GM12878 (cell line): ENCODE measurements around the gene POLR1G. TPM values are rescaled to one million over a fixed set of nuclear protein-coding genes. Genes with fewer than 3 reads are reported as not detected.

Experiments used
- ATAC-seq: fragments of 200-7000 bp; cut with Tn5 transposase; 3 replicates; pipeline ENCODE4 v1.9.1; 2020; ENCODE audit warnings: mild to moderate bottlenecking, moderate library complexity
- BruUV-seq: library from RNA; stranded (reverse); fragments of 400-500 nt; replicated peaks from 2 replicates; lab custom pipeline; 2021; lab: Mats Ljungman, UMichigan
- CTCF ChIA-PET: fragments of 300-600 bp; sonication (Branson Sonifier 250); formaldehyde crosslinking; extraction: SDS; loops from one replicate; lab custom pipeline; 2021; ENCODE audit warnings: inconsistent platforms; lab: Yijun Ruan, JAX
- POLR2A ChIA-PET: fragments of 350-600 bp; formaldehyde crosslinking; extraction: SDS; loops from one replicate; lab custom pipeline; 2021; ENCODE audit warnings: inconsistent platforms; lab: Charles Lee
- RAD21 ChIA-PET: fragments of 300-600 bp; sonication (Branson Sonifier 250); formaldehyde crosslinking; loops from one replicate; lab custom pipeline; 2023; ENCODE audit warnings: antibody characterized with exemption; ENCODE audit not compliant: unreplicated experiment; lab: Charles Lee
- SMC1A ChIA-PET: fragments of 300-600 bp; sonication (Branson Sonifier 250); formaldehyde crosslinking; loops from one replicate; lab custom pipeline; 2023; ENCODE audit not compliant: unreplicated experiment, uncharacterized antibody; lab: Charles Lee
- DNase-seq: peaks from one replicate; pipeline ENCODE4 v3.0.0-alpha.2; 2011; ENCODE audit warnings: low read depth, low spot score
- FAIRE-seq: peaks from 3 replicates; lab custom pipeline; 2011; peaks lifted over from hg19 to GRCh38; lab: Jason Lieb, UNC
- H2AFZ ChIP-seq: 2 replicates; pipeline ENCODE4 v1.6.0; 2011; ENCODE audit warnings: low read depth, low read length, control low read depth; ENCODE audit not compliant: control insufficient read depth
- H3K27ac ChIP-seq: 2 replicates; pipeline ENCODE4 v1.5.1; 2011; ENCODE audit warnings: control low read depth; ENCODE audit not compliant: control insufficient read depth, insufficient read depth
- H3K27me3 ChIP-seq, 2 experiments: replicated peaks in 1 of 2; 2 replicates each; pipeline versions ENCODE4 v1.6.0 to v1.6.1; 2011; ENCODE audit warnings: low read length in 1 of 2; ENCODE audit not compliant: control insufficient read depth in 2 of 2, insufficient read depth in 2 of 2
- H3K36me3 ChIP-seq, 2 experiments: 2 replicates each; pipeline ENCODE4 v1.5.1; 2011; ENCODE audit warnings: low read length in 1 of 2; ENCODE audit not compliant: control insufficient read depth in 2 of 2, insufficient read depth in 2 of 2
- H3K4me1 ChIP-seq: 2 replicates; pipeline ENCODE4 v1.6.1; 2011; ENCODE audit warnings: mild to moderate bottlenecking, low read length, moderate library complexity, mixed read lengths; ENCODE audit not compliant: control insufficient read depth, insufficient read depth
- H3K4me2 ChIP-seq: 2 replicates; pipeline ENCODE4 v1.6.0; 2011; ENCODE audit warnings: control low read depth; ENCODE audit not compliant: control insufficient read depth, insufficient read depth
- H3K4me3 ChIP-seq: fragments of 200-600 bp; sonication (generic); 2 replicates; pipeline ENCODE4 v1.5.1; 2016
- H3K79me2 ChIP-seq: 2 replicates; pipeline ENCODE4 v1.6.0; 2011; ENCODE audit warnings: low read length; ENCODE audit not compliant: control insufficient read depth, insufficient read depth
- H3K9ac ChIP-seq: 2 replicates; pipeline ENCODE4 v1.8.0; 2011; ENCODE audit warnings: low read length, control low read depth, mixed read lengths; ENCODE audit not compliant: control insufficient read depth, insufficient read depth
- H3K9me3 ChIP-seq: replicated peaks from 3 replicates; pipeline ENCODE4 v1.5.1; 2011; ENCODE audit warnings: mild to moderate bottlenecking, low read length; ENCODE audit not compliant: control insufficient read depth, insufficient read depth
- H4K20me1 ChIP-seq: 2 replicates; pipeline ENCODE4 v1.6.0; 2011; ENCODE audit not compliant: control insufficient read depth, insufficient read depth
- EGR1 ChIP-seq, 2 experiments: IDR thresholded peaks; 1 replicate in 1 of 2; 2 replicates in 1 of 2; pipeline ENCODE4 v1.6.1; 2011 to 2012; ENCODE audit warnings: low read depth in 2 of 2, low read length in 2 of 2, borderline replicate concordance in 1 of 2, mild to moderate bottlenecking in 1 of 2, moderate library complexity in 1 of 2
- NR2C1 ChIP-seq: fragments of 450-650 bp; IDR thresholded peaks from 2 replicates; pipeline ENCODE4 v1.6.1; 2017; ENCODE audit warnings: antibody characterized with exemption, mild to moderate bottlenecking, moderate library complexity
- TAF1 ChIP-seq: IDR thresholded peaks from 2 replicates; pipeline ENCODE4 v1.6.1; 2011; ENCODE audit warnings: mild to moderate bottlenecking, low read depth, low read length, borderline replicate concordance
- WGBS: methylation state at CpG from one replicate; pipeline ENCODE4 v1.1.6; 2016; ENCODE audit warnings: low lambda C conversion rate; ENCODE audit not compliant: insufficient replicate concordance, insufficient coverage; ENCODE audit errors: missing lambda C conversion rate; 5-methylcytosine and 5-hydroxymethylcytosine counted together
- in situ Hi-C: fragments of 300-500 bp; cut with MboI; formaldehyde crosslinking; loops from 9 replicates; pipeline ENCODE4 v1.14.3; 2018; ENCODE audit warnings: mixed read lengths
- intact Hi-C: fragments of 100-400 bp; cut with micrococcal nuclease; formaldehyde crosslinking; loops from one replicate; pipeline ENCODE4 v1.14.2; 2022; ENCODE audit not compliant: unreplicated experiment
- polyA plus RNA-seq, 11 experiments: library from polyadenylated mRNA; depleted of rRNA in 4 of 11; unstranded in 6 of 11; stranded (reverse) in 5 of 11; fragments of >200 nt; fragmentation: Nextera tagmentation in 4 of 11; fragmentation: Illumina TruSeq in 1 of 11; extraction: Ambion mirVana in 4 of 11; extraction: Trizol in 1 of 11; gene quantifications; 1 replicate in 1 of 11; 2 replicates in 10 of 11; pipeline versions ENCODE4 v1.2.1 to v1.2.3, GENCODE V29; 2011 to 2016; ENCODE audit warnings: inconsistent platforms in 2 of 11, missing spikeins in 2 of 11, low read depth in 1 of 11
- total RNA-seq, 4 experiments: library from RNA; depleted of rRNA in 3 of 4; stranded (reverse); fragments of >200 nt in 3 of 4; fragmentation: Illumina TruSeq in 1 of 4; extraction: Trizol in 1 of 4; gene quantifications; 2 replicates each; pipeline versions ENCODE4 v1.2.1 to v1.2.3, GENCODE V29; 2013 to 2021
- TF ChIP-seq, protein P1 (sequence below): fragments of 450-650 bp; IDR thresholded peaks from 2 replicates; pipeline ENCODE4 v1.6.1; 2016; ENCODE audit warnings: mild to moderate bottlenecking

Gene POLR1G
- total and polyA plus RNA-seq, 10 of the 15 experiments (the other 5 are each of a cell fraction or from before 2014, with no cell fraction given) = 2.0 to 30.9 (median 20.5) TPM

DNA sequence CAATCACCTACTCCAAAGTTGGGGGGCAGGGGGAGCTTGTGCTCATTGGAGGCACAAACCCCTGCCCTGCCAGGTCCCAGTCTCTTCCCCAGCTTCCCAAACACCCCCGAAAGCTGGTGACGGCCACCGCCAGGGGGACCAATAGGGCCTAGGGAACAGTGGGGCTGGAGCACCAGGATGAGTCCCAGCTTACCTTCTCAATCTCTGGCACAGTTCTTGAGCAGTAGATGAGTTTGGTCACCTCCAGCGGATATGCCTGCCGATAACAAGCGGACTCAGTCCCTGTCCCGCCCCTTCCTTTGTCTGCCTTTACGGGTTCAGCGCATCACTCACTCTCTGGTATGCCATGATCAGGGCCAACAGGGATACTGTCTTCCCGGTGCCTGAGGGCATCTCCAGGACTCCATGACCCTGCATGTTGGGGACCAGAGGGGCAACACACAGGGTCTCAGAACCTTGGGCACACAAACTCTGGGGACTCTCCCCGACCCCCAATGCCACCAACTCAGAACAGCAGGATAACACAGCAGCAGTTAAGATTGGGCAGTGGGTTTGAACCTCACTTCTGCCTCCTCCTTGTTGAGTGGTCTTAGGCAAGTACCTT lies 37.6 kb upstream of the POLR1G start:
- H3K27ac ChIP-seq = no peak overlapping the region
- ChIA-PET RAD21 (no interaction called here), SMC1A (no interaction called here), POLR2A (no interaction called here), CTCF (no interaction called here)
- H4K20me1 ChIP-seq = no peaks in the 10 kb centered on the region
- H3K4me3 ChIP-seq = no peak overlapping the region
- H3K79me2 ChIP-seq = peaks cover 9% of the 10 kb centered on the region
- DNase-seq (no peak), FAIRE-seq (no peak), ATAC-seq (no peak)
- H3K4me2 ChIP-seq = peak overlapping the region; percentile 55; the same call in 1 of the 2 replicates
- H2AFZ ChIP-seq = no peak overlapping the region
- H3K27me3 ChIP-seq = no peaks in the 10 kb centered on the region
- WGBS = over 99% methylated on average over 11 of the region's 11 CpGs
- no peaks in the 10 kb centered on the region for H3K9me3 ChIP-seq
- no peaks in the 10 kb centered on the region; the same call in 1 of the 2 replicates for H3K4me1 ChIP-seq
- BruUV-seq = no TSS peak
- in situ Hi-C loops (no loop called here), intact Hi-C loops (no loop called here)
- no peaks in the 10 kb centered on the region for H3K36me3 ChIP-seq
- H3K9ac ChIP-seq = no peak overlapping the region
- no peak for TF ChIP-seq NR2C1
- TF ChIP-seq, protein P1, sequence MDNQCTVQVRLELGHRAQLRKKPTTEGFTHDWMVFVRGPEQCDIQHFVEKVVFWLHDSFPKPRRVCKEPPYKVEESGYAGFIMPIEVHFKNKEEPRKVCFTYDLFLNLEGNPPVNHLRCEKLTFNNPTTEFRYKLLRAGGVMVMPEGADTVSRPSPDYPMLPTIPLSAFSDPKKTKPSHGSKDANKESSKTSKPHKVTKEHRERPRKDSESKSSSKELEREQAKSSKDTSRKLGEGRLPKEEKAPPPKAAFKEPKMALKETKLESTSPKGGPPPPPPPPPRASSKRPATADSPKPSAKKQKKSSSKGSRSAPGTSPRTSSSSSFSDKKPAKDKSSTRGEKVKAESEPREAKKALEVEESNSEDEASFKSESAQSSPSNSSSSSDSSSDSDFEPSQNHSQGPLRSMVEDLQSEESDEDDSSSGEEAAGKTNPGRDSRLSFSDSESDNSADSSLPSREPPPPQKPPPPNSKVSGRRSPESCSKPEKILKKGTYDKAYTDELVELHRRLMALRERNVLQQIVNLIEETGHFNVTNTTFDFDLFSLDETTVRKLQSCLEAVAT = peak; percentile 65
- TF ChIP-seq TAF1 = no peak
- TF ChIP-seq EGR1 (IDR thresholded peaks at IDR 0.05; ENCODE audit: borderline replicate concordance in 1 of 2, low read depth in 2 of 2, low read length in 2 of 2) = no peak
- TF ChIP-seq, all 136 proteins: peak for 1
